HPDE6-E6E7 (cell line): ENCODE data around the gene ARF1.
"Not testable (repeated sequence)": the region's sequence is repeated elsewhere in the genome, so short reads cannot be mapped to it uniquely, and the experiment has no call there.

Experiments used
- DNase-seq: peaks from one replicate; pipeline ENCODE4 v3.0.0; 2011; ENCODE audit warnings: missing footprints; ENCODE audit errors: extremely low spot score

ARF1 gene

DNA sequence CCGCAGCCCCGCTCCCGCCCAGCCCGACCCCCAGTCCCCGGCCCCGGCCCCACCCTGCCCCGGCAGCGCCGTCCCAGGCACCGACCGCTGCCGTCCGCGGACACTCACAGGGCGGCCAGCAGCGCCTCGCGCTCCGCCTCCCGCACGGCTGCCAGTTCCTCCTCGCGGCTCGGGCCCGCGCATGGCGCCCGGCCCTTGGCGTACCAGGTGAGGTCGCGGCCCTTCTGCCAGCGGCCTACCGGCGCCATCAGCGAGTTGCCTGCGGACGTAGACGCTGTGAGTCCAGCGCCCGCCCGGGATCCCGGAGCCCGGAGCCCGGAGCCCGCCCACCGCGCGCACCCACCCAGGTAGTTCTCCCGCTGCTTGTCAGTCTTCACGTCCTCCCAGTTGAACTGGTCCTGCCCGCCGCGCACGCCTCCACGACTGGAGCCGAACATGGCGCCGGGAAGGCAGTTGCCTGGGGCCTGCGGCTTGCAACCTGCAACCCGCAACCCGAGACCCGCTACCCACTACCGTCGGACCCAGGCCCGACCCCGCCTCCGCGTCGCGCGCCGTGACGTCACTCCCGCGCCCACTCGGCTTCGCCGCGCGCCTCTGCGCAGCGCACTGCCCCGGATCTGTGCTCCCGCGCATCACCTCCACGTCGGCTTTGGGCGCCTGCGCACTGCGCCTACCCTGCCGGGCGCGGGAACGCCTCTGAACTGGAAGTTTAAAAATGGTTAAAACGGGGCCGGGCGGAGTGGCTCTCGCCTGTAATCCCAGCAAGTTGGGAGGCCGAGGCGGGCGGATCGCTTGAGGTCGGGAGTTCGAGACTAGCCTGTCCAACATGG lies 20.5 kb downstream of the ARF1 start, which contains the start of gene C1orf35:
C1orf35 (minus strand) TSS at position 535 of the 830 bp plus-strand sequence; CDS start at position 437, 98 bp downstream.
- peak; percentile 92 for DNase-seq

DNA sequence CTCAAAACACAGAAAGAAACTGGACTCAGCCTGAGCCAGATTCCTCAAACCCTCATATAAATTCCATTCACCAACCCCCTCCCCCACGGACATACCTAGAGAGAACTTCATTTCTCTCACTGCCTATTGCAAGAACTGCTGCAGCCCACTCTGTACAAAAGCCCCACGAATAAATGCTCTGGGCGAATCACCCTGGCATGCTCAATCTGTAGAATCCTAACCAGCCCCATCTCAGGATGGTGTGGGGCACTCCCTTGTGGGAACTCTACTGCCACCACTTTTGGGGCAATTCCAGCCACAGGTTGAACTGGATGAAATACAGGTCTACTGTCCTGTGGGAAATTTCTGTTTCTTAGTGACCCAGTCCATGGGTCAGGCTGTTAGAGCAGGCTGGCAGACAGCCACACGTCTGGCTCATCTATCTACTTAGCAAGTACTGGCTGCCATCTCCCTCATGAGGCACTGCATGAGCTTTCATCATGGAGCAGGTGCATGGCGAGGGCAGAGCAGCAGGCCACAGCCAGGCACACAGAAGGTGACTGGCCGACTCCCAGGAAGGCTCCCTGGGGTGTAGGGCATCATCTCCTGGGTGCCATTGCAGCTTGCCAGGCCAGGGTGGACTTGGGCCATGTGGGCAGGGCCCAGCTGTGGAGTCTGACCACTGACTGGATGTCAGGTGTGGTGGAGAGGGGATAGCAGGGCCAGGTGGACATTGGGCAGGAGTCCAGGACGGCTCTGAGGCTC lies 22.2 kb downstream of the ARF1 start:
- no peak for DNase-seq

DNA sequence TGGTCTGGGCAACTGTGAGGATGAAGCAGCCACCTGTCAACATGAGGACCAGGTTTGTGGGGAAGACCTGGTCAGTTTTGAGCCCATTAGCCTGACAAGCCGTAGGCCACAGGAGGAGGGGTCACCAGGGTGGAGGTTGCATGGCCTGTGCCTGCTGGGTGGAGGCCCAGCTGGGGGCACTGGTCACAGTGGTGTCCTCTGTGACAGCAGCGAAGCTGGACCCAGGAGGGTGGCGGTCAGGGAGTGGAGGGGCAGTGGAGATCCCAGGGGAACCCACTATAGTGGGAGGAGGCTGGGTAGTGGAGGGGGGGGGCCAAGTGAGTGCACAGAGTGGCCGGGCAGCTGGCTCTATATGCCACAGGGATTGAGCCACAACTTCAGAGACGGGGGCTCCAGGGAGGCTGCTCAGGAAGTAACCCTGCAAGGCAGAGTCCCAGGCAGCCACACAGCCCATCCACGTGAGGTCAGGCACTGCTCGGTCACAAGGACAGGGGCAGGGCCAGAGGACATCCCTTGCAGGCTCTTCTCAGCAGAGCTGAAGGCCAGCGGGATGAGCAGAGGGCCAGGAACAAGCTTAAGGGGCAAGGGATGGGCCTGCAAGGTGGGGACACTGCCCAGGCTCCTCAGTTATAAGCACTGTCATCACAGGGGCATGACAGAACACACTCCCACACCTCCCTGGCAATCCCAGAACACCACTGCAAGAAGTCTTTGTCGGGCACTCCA lies 22.9 kb downstream of the ARF1 start:
- DNase-seq: no peak

DNA sequence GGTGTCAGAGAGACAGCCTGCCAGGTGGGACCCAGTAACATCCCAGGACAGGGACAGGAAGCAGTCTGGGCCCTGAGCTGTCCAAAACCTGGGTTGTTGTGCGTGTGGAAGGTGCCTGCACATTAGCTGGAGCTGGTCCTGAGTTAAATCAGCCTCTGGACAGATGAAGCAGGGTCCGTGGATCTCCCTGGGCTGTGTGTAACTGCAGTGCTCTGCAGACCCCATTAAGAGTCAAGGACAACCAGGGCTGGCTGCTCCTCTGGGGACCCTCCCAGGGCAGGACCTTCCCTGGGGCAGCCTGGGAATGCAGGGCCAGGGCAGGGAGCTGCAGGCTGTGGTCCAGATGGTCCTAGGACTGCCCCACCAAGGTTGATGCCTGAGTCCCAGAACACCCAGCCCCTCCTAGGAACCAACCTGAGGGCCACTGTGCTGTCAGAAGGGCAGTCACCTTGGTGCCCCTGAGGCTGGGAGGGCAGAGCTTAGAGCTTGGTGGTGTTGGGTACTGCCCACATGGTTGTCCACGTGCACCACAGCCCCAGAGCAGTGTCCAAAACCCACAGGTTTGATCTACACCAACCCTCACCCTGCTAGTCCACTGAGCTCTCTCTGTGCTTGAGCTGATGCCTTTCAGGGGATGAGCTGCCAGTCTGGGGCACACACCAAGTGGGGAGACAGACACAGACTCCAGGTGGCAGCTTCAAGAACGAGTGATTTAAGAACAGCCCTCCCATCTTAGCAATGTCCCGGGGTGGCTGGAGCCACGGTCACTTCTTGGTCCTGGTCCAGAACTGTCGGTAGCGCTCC lies 23.7 kb downstream of the ARF1 start:
- no peak for DNase-seq

DNA sequence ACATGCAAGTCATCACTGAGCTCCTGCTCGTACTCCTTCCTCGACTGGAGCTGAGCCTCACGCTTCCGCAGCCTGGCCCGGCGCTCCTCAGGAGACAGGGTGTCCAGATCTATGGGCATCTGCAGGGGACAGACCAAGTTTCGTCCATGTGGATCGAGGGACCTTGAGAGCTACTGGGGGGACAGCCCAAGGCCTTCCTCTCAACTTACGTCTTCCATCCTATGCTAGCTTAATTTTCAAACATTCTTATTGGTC lies 24.2 kb downstream of the ARF1 start:
- DNase-seq: no peak

DNA sequence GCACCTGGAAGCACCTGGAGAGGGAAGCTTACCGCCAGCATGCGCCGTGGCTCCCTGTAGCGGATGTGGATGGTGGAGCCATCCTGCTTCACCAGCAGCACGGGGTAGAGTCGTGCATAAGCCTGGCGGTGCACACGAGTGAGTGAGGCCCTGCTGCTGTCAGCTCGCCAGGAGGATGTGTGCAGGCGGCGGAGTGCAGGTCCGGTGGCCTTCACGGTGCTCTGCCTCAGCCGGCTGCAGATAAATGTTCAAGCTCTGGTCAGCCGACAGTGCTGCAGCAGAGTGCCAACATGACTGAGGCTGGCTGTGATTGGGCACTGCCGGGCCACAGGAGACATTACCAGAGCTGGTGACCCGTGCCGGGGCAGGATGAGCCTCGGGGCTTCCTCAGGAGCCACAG lies 25.1 kb downstream of the ARF1 start:
- no peak for DNase-seq

DNA sequence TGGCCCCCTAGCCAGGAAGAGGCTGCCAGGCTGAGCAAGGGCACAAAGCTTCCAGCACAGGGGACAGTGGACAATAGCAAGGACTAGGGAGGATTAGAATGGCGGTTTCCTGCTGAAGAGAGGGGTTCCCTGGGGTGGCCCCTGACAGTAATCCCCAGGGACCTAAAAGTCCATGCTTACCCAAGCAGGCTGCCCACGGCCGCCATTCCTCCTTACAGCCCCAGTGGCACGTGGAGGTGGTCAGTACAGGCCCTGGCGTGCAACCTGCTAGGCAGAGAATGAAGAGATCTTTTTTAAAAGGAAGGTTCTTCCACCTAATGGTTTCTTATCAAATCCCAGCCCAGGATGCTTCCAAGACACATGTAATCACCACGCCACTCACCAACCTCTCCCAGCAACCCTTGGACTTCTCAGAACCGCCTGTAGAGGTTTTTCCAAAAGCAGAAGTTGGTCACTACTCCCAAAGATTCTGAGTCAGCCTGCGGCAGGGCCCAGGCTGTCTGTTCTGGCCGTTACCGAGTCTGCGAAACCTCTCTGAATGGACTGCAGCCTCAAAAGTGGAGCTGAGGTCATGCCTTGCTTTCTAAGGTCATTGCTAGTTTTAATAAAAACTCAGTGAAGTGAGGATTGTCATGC lies 25.7 kb downstream of the ARF1 start:
- DNase-seq: no peak

DNA sequence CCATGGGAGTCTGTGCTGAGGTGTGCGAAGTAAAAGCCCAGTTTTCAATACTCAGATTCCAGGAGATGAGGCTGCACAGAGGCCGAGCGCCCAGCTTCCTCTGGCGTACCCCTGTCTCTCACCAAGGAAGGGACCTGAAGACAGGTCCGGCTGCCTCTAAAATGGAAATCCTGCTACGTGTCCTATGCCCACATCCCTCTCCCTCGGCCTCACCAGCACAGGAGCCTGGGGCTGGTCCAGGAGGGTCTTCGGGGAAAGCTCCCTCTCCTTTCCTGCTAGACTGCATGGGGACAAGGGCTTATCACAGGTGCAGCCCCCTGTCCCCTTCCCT lies 26.2 kb downstream of the ARF1 start:
- DNase-seq: no peak

DNA sequence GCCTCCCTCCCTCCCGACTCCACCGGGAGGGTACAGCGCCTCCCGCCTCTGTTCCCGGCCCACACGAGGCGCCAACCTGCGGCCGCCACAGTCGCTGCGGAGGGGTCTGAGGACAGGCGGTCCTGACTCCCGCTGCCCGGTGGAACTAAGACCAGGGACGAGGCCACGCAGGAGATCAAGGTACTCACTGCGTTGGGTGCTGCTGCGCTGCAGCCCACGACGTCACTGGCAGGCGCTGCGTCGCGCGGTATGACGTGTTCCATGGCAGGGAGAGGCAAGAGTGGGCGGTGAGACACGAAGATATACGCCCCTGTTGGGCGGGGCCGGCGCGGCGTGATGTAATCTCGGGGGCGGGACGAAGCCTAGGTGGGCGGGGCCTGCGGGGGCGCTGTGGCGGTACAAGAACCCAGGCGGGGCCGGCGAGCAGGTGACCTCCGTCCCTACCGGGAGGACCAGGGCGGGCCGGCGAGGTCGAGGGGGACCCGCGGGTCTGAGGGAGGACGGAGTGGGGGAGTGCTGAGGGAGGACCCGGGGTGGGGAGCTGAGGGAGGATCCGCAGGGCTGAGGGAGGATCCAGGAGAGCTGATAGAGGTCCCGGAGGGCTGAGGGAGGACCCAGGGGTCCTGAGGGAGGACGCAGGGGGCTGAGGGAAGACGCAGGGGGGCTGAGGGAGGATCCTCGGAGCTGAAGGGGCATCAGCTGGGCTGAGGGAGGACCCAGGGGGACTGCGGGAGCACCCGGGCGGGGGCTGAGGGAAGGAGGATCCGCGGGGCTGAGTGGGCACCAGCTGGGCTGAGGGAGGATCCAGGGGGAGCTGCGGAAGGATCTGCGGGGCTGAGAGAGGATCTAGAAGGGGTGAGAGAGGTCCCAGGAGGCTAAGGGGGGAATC lies 26.8 kb downstream of the ARF1 start, which contains the start of gene MRPL55:
MRPL55 (minus strand) TSS at position 227 of the 889 bp plus-strand sequence. CDS start 1,039 bp downstream, outside the sequence.
- DNase-seq: peak; percentile 93

DNA sequence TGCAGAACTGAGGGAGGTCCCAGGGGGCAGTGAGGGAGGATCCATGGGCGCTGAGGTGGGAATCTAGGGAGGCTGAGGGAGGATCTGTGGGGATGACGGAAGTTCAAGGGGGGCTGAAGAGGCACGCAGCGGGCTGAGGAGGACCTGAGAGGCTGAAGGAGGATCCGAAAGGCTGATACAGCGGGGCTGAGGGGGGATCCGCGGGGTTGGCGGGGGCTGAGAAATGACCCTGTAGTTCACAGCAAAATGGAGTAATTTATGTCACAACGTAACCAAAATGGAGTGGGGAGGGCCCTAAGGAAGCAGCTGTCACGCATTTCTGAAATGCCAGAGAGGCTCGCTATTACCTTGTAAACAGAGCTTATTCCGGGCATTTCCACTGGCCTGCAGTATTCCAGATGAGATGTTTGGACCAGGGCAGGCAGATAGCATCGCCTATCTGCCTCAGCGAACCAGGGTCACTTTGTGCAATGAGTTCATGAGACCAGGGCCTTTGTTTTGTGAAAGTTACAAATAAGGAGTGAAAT lies 27.5 kb downstream of the ARF1 start:
- no peak for DNase-seq

DNA sequence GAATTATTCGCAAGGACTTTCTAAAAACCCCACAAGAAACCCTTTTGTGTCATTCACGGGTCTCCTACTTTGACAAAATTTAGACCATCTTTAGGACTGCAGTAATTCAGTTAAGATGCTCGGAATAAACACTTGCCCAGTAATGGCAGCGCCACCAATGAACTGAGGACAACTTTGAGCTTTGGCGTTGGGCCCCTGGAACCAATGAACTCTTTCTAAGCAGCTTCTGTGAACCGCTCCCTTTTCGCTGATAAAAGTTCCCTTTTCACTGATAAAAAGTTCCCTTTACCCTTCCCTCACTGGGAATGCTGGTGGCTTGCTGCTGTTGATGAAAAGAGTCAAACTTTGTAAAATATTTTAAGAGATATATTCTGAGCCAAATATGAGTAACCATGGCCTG lies 28.0 kb downstream of the ARF1 start:
- no peak for DNase-seq

DNA sequence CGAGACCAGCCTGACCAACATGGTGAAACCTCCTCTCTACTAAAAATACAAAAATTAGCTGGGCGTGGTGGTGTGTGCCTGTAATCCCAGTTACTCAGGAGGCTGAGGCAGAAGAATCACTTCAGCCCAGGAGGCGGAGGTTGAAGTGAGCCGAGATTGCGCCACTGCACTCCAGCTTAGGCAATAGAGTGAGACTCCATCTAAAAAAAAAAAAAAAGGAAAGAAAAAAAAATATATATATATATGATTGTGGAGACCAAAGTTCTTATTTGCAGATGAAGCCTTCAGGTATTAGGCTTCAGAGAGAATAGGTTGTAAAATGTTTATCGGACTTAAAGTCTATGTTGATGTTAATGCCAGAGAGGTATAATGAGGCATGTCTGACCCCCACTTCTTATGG lies 28.8 kb downstream of the ARF1 start:
- not testable (repeated sequence) for DNase-seq

DNA sequence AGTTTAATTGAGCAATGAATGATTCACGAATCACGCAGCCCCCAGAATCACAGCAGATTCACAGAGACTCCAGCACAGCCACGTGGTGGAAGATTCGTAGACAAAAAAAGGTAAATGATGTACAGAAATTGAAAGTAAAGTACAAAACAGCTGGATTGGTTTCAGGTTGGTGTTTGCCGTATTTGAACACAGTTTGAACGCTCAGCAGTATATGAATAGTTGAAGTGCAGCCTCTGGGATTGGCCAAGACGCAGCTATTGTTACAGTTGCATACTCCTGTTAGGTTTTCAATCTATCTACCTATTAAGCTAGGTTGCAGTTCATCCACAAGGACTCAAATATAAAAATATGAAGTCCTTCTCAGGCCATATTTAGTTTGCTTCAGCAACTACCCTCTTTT lies 29.7 kb downstream of the ARF1 start:
- DNase-seq: no peak

DNA sequence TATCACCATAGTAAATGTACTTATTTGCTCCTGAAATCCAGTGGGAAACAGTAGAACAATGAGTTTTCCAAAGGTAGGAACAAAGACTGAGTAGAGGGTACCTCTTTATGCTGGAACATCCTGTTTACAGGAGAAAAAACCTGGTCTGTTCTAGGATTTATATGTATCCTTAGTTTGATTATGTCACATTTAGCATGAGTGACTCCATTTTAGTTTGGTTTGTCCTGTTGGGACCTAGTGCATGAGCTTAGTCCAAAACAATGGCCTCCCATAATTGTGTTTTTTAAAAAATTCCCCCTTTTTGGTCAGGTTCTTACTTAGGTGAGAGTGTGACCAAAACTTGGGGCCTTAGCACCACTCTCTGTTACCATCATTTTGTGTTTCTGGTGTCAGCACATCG lies 30.1 kb downstream of the ARF1 start:
- no peak for DNase-seq

DNA sequence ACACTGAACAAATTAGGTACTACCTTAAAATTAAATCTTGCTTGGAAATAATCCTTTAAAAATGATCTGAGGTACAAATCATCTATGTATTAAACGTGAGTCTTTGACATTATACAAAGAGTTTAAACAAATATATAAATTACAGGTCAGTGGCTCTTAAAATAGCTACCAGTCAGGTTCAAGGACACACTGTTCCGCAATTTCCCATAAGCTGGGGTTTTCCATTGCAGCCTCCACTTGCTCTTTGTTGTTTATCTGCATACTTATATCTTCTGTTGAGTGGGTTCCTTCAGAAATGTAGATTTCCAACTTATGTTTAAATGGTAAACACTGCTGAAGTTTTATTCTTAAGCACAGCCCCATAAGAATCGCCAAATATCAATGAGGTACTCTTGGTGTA lies 32.3 kb downstream of the ARF1 start:
- DNase-seq: no peak

DNA sequence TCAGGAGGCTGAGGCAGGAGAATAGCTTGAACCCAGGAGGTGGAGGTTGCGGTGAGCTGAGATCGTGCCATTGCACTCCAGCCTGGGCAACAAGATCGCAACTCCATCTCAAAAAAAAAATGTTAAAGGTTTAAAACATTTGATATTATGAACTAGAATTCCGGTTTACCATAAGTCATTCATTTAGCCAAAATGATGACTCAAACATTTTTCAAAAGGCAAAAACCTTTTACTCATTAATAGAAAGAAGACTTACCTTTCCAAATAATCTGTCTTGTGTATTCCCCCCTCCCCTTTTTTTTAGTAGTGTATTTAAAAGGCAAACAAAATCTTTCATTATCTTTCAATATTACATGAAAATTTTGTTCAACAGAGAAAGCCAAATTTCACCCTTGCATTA lies 34.8 kb downstream of the ARF1 start:
- DNase-seq: no peak

DNA sequence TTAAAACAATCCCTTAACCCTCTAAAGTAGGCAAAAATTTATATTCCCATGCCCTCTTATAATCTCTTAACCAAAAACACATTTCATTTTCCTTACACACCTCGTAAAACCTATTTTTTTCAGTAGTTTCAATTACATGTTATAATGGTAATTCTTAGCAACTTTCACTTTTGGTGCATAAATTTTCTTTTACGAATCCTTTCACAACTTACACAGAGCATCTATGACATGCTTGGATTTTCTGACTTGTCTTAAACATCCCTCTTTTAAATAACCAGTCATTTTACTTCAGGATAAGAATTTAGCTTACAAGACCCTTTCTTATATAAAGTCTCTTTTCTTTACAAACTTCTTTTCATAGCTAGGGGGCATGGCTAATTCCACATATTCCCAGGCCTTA lies 35.5 kb downstream of the ARF1 start:
- DNase-seq: no peak

DNA sequence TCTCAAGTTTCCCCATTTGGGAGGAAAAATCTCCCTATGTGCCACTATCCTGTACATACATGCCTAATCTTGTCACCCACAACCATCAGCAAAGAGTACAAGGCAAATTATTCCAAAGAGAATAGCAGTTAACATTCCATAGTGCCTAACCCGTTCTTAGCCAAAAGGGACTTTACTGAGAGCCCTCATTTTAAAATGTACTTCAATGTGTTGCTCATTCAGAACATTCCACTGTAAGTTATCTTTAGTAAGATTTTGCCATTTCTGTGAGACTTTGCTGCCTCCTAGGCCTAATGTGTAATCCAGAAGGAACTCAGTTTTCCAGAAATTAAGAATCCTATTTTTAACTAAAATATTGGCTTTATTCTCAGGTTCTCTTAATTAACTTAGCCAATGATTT lies 37.8 kb downstream of the ARF1 start:
- no peak for DNase-seq

DNA sequence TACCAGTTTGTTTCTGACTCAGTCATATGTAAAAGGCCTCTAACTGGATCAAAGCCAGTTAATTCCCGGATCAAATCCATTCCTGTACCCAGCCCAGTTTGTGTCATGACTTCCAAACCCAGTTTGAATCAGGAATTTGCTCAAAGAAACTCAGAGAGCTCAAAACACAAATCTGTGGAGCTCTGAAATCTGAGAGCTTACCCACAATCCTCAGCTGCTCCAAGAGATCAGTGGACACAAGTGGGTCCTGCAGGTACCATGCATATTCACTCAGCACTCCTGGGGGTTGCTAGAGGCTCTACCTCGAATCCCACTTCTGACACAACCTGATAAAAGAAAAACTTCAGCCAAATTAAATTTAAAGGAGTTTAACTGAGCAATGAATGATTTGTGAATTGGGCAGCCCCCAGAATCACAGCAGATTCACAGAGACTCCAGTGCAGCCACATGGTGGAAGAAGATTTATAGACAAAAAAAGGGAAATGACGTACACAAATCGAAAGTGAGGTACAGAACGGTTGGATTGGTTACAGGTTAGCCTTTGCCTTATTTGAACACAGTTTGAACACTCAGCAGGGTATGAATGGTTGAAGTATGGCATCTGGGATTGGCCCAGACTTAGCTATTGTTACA lies 38.5 kb downstream of the ARF1 start:
- no peak for DNase-seq
